NCI-H2227 (cell line): ENCODE results near the gene C19orf73.
"Not testable (repeated sequence)": the region's sequence is repeated elsewhere in the genome, so short reads cannot be mapped to it uniquely, and the experiment has no call there.

ENCODE experiments used
- DNase-seq: peaks from one replicate; lab custom pipeline; 2025; ENCODE audit not compliant: unreplicated experiment; lab: John Stamatoyannopoulos, UW

C19orf73 gene

GRCh38 chr19:49148784-49149651, 30.1 kb upstream of the C19orf73 start:
- DNase-seq: peak; percentile 93

DNA sequence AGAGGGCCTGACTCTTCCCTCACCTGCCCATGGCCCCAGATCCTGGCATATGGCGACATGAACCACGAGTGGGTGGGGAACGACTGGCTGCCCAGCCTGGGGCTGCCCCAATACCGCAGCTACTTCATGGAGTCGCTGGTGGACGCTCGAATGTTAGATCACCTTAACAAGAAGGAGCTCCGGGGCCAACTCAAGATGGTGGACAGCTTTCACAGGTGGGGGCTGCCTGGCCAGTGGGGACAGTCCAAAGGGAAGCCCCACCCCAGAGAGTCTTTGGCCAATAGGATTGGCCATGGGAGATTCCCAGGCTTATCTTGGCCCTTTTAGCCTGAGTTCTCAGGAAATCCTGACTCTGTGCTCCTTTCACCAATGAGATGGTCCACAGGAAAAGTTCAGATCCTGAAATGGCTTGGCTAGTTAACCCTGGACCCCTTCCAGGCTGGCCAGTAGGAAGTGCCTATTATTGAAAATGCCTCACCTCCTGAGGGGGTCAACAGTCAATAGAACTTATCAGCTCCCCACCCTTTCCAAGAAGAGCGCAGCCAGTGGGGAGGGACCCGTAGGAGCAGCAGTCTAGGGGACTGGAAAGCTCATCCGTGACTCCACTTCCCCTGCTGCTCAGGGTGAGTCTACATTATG, 29.2 kb upstream of the C19orf73 start:
- DNase-seq: no peak

- DNase-seq: not testable (repeated sequence)
Measured at GRCh38 chr19:49146408-49146770, 27.4 kb upstream of the C19orf73 start.

GRCh38 chr19:49145573-49146407, 26.8 kb upstream of the C19orf73 start:
- no peak for DNase-seq

GRCh38 chr19:49142866-49143335, 24.0 kb upstream of the C19orf73 start:
- DNase-seq: peak; percentile 71

- no peak for DNase-seq
Measured at GRCh38 chr19:49141352-49141751, 22.4 kb upstream of the C19orf73 start.

DNA sequence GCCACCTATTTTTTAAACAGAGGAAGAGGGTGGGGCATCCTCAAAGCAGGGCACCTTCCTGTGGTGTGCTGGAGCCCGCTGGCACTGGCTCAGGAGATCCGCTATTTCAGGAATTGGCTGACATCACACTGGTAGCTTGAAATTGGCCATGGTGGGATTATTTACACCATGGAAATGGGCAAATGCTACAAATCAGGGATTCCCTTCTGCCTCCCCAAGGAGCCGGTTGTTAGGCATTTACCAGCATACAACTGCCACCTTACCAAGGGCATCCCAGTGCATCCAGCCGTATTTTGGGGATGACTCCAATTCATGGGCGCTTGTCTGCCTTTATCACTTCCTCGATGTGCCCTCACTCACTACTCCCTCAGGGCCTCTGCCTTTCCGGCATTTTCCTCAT, 22.0 kb upstream of the C19orf73 start:
- no peak for DNase-seq

- DNase-seq: no peak
Measured at GRCh38 chr19:49136771-49137171, 17.8 kb upstream of the C19orf73 start.

DNA sequence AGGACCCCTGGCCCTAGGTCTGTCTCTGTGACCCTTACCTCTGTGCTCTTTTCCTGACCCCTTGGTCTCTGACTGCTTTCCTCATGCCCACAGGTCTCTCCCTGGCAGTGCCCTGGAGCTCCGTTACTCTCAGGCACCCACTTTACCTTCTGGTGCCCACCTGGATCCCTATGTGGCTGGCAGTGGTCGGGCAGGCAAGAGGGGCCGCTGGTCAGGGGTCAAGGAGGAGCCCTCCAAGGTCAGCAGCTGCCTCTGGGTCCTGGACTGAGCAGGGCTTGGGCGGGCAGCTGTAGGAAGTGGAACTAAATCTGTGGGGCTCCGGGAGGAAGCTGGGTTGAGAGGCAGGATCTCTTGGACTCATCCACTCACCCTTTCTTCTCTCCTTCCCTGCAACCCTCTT, 16.7 kb upstream of the C19orf73 start:
- no peak for DNase-seq

- DNase-seq: no peak
Measured at GRCh38 chr19:49133621-49134454, 14.9 kb upstream of the C19orf73 start.

DNA sequence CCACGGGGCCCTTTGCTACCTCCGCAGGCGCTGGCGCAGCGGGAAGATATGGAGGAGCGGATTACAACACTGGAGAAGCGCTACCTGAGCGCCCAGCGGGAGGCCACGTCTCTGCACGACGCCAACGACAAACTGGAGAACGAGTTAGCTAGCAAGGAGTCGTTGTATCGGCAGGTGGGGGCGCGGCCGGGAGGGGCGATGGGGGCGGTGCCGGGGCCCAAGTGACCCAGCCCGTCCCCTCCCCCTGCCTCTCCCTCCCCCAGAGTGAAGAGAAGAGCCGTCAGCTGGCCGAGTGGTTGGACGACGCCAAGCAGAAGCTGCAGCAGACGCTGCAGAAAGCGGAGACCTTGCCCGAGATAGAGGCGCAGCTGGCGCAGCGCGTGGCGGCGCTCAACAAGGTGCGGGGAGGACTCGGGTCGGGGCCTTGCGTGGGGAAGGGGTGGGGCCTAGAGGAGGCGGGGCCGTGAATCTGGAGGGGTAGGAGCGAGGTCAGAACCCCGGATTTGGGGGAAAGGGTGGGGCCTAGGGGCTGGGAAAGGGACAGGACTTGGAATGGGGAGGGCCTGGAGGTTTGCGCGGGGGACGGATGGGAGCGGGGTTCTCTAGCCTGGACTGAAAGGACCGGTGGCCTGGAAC, 14.1 kb upstream of the C19orf73 start:
- no peak for DNase-seq

GRCh38 chr19:49130325-49130724, 11.4 kb upstream of the C19orf73 start:
- DNase-seq: no peak

DNA sequence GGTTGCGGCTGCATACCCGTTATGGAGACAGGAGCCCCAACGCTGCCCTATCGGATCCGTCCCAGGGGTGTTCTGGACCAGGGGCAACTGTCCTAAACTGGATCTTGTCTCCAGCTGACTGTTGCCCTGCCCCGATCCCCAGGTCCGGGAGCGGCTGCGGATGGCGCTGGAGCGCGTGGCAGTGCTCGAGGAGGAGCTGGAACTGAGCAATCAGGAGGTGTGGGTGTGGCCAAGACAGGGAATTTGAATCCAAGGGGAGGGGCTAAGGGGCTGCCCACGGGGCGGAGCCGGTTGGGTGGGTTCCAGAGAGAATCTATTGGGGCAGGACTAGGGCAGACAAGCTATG, 10.3 kb upstream of the C19orf73 start:
- peak; percentile 13 for DNase-seq

DNA sequence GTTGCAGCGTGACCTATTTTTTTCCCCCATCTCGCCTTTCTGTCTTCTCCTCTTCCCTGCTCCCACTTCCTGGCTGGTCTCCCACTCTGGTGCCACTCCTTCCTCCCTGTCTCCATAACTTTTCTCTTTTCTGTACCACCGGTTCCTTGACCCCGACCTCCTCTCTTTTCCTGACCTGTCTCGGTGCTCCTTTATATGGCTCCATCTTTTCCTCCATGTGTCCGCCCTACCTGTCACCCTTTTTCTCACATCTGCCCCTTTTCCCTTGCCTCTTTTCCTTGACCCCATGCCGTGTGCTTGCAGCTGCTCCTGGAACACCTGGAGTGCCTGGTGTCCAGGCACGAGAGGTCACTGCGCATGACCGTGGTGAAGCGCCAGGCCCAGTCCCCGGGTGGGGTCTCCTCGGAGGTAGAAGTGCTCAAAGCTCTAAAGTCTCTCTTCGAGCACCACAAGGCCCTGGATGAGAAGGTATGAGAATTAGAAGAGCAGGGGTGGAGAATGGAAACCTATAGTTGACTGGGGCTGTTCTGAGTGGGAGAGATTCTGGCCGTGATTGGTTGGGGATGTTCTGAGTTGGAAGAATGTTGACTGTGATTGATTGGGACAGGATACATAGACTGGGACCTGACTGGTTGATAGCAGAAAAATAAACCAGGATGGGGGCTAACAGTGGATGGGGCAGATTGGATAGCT, 9.7 kb upstream of the C19orf73 start:
- DNase-seq: no peak

- DNase-seq: peak; percentile 94
Measured at GRCh38 chr19:49127674-49128544, 9.0 kb upstream of the C19orf73 start.

GRCh38 chr19:49127225-49127624, 8.3 kb upstream of the C19orf73 start:
- not testable (repeated sequence) for DNase-seq

- DNase-seq: no peak
Measured at GRCh38 chr19:49126575-49126974, 7.6 kb upstream of the C19orf73 start.

DNA sequence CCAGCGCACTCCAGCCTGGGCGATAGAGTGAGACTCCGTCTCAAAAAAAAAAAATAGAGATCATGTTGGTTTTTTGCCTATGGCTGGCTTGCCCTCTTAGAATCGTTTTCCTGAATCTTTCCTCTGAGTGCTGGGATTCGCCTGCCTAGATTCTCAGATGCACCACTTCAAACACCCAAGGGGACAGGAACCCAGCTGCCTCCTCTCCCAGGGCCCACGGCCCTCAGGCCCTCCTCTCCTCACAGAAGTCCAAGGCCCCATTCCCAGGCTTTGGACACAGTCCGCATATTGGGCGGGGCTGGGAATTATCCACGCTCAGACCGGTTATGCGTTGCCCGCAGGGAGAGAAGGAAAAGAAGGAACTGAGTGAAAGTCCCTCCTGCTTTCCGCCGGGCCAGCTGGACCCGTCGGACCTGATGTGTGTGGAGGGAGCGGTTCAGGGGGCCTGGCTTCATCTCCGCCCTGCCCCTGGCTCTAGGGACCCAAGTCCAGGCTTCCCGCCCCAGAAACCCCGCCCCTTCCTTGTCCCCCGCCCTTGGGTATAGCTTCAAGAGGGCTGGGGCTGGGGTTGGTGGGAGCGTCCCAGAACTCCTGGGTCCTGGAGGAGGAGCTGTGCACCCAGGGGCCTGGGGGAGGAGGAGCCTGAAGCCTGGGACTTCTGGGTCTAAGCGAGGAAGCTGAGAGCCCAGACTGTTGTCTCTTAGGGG, 6.2 kb upstream of the C19orf73 start:
- DNase-seq: peak; percentile 49
